ENCODE data around the gene ZP1. TPM values are rescaled to one million over a fixed set of nuclear protein-coding genes. Genes with fewer than 3 reads are reported as not detected.

ZP1 gene
- total RNA-seq, 1 experiment from 2014 or later, result not detected

DNA sequence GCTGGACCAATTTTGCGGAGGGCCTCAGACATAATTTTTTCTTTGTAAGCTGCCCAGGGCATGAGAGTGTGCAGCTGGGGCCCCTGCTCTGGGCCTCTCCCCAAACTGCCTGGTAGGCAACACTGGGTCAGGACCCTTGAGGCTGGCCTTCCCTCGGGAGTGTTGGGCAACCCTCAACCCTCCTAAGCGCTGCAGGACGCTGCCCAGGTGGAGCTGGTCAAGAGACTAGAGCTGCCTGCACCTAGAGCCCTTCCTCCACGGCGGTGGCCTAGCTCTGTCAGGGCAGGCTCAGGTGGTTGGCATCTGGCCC is 56.4 kb downstream of the ZP1 start:
- Mint-ChIP-seq H3K4me1 (ENCODE audit: low read depth, unreplicated experiment) (peaks cover 13% of the 10 kb centered on the region), H3K9me3 (ENCODE audit: unreplicated experiment) (no peaks in the 10 kb centered on the region), H3K27me3 (ENCODE audit: insufficient read depth, unreplicated experiment) (no peaks in the 10 kb centered on the region), H3K36me3 (ENCODE audit: insufficient read depth, unreplicated experiment) (peaks cover 29% of the 10 kb centered on the region), H3K4me3 (ENCODE audit: unreplicated experiment) (peak overlapping the region; percentile 90), H3K27ac (ENCODE audit: unreplicated experiment) (no peak overlapping the region)
- ChIA-PET CTCF (interaction anchor here (1.1 kb wide), 1 partner anchor 248 kb away, joined by 3 read pairs; no protein-coding TSS in a partner anchor), POLR2A (interaction anchor here (1.2 kb wide), 1 partner anchor 10 kb away, joined by 12 read pairs; the partner anchor contains the start of gene TMEM109)
- Histone ChIP-seq H3K36me3 (ENCODE audit: control insufficient read depth, insufficient read depth, low read length) (no peaks in the 10 kb centered on the region), H3K27me3 (replicated peaks; ENCODE audit: control insufficient read depth, insufficient read depth, low read length) (no peaks in the 10 kb centered on the region), H3K4me3 (ENCODE audit: low read depth, low read length) (peak overlapping the region; percentile 71), H3K4me1 (peaks cover 17% of the 10 kb centered on the region), H3K9me3 (no peaks in the 10 kb centered on the region)
- TF ChIP-seq, protein P1, sequence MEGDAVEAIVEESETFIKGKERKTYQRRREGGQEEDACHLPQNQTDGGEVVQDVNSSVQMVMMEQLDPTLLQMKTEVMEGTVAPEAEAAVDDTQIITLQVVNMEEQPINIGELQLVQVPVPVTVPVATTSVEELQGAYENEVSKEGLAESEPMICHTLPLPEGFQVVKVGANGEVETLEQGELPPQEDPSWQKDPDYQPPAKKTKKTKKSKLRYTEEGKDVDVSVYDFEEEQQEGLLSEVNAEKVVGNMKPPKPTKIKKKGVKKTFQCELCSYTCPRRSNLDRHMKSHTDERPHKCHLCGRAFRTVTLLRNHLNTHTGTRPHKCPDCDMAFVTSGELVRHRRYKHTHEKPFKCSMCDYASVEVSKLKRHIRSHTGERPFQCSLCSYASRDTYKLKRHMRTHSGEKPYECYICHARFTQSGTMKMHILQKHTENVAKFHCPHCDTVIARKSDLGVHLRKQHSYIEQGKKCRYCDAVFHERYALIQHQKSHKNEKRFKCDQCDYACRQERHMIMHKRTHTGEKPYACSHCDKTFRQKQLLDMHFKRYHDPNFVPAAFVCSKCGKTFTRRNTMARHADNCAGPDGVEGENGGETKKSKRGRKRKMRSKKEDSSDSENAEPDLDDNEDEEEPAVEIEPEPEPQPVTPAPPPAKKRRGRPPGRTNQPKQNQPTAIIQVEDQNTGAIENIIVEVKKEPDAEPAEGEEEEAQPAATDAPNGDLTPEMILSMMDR (IDR thresholded peaks at IDR 0.05; ENCODE audit: insufficient read depth in 1 of 2, low read depth in 1 of 2, low read length in 1 of 2, severe bottlenecking in 1 of 2, unreplicated experiment in 1 of 2), result no peak
- BruUV-seq (replicated peaks), result no TSS peak
- intact Hi-C loops (cut with micrococcal nuclease; ENCODE audit: unreplicated experiment), result loop anchor here (1.0 kb wide), 1 partner anchor 9 kb away; the partner anchor contains the start of gene TMEM109
- DNase-seq, result peak in 1 of 2 experiments; percentile 32

- DNase-seq, result peak; percentile 85 to 87
- peak within 1 kb of the TSS; percentile 59 for H3K27ac Mint-ChIP-seq (ENCODE audit: unreplicated experiment)
- Histone ChIP-seq H3K9me3 (no peaks in the 10 kb centered on the region), H3K36me3 (ENCODE audit: control insufficient read depth, insufficient read depth, low read length) (no peaks in the 10 kb centered on the region), H3K4me3 (ENCODE audit: low read depth, low read length) (peak within 1 kb of the TSS; percentile 71), H3K4me1 (peaks cover 13% of the 10 kb centered on the region), H3K27me3 (replicated peaks; ENCODE audit: control insufficient read depth, insufficient read depth, low read length) (no peaks in the 10 kb centered on the region)
- ChIA-PET POLR2A (interaction anchor here (0.5 to 1.2 kb wide), 2 partner anchors 11 to 1085 kb away, joined by 3 to 12 read pairs; partner anchors contain the start of gene TMEM109), CTCF (interaction anchor here (1.1 kb wide), 1 partner anchor 247 kb away, joined by 3 read pairs; no protein-coding TSS in a partner anchor)
- intact Hi-C loops (cut with micrococcal nuclease; ENCODE audit: unreplicated experiment), result loop anchor here (1.0 kb wide), 1 partner anchor 10 kb away; the partner anchor contains the start of gene TMEM109
- peaks cover 29% of the 10 kb centered on the region for H3K36me3 Mint-ChIP-seq (ENCODE audit: insufficient read depth, unreplicated experiment)
- H3K4me1 Mint-ChIP-seq (ENCODE audit: low read depth, unreplicated experiment), result peaks cover 13% of the 10 kb centered on the region
- TF ChIP-seq, protein P1 (IDR thresholded peaks at IDR 0.05; ENCODE audit: insufficient read depth in 1 of 2, low read depth in 1 of 2, low read length in 1 of 2, severe bottlenecking in 1 of 2, unreplicated experiment in 1 of 2), result peak in 1 of 2 experiments; percentile 18
- peak within 1 kb of the TSS; percentile 90 for H3K4me3 Mint-ChIP-seq (ENCODE audit: unreplicated experiment)
- no TSS peak for BruUV-seq (replicated peaks)
- H3K9me3 Mint-ChIP-seq (ENCODE audit: unreplicated experiment), result no peaks in the 10 kb centered on the region
- H3K27me3 Mint-ChIP-seq (ENCODE audit: insufficient read depth, unreplicated experiment), result no peaks in the 10 kb centered on the region
Observed at GRCh38 chr11:60924110-60924905, 57.0 kb downstream of the ZP1 start, which contains the start of gene TMEM132A. Gene TMEM132A, plus strand, starts transcription at chr11:60924460. Its CDS starts 174 bp downstream, at chr11:60924634.

Other genes with a start within 250 kb of the ZP1 start
- not detected in 2 replicates for gene MS4A8, start 167.9 kb upstream of the ZP1 start, total RNA-seq (2022)
- not detected in 2 replicates for gene MS4A18, start 142.8 kb upstream of the ZP1 start, total RNA-seq (2022)
- gene MS4A15, start 110.7 kb upstream of the ZP1 start, total RNA-seq (2022), result not detected in 2 replicates
- 0.14 TPM in 1 of 2 replicates, not detected in the other for gene MS4A10, start 82.2 kb upstream of the ZP1 start, total RNA-seq (2022)
- gene CCDC86, start 25.4 kb upstream of the ZP1 start, total RNA-seq (2022), result 55.9 and 63.8 TPM in 2 replicates
- gene PTGDR2, start 11.6 kb upstream of the ZP1 start, total RNA-seq (2022), result 0.09 and 0.19 TPM in 2 replicates
- gene PRPF19, start 39.0 kb downstream of the ZP1 start, total RNA-seq (2022), result 180 and 183 TPM in 2 replicates
- gene TMEM109, start 46.6 kb downstream of the ZP1 start, total RNA-seq (2022), result 82.3 and 91.9 TPM in 2 replicates
- gene TMEM132A, start 56.9 kb downstream of the ZP1 start, total RNA-seq (2022), result 86.6 and 97.3 TPM in 2 replicates
- gene SLC15A3, start 84.6 kb downstream of the ZP1 start, total RNA-seq (2022), result 0.43 and 0.84 TPM in 2 replicates
- 0.23 TPM in 2 replicates for gene CD6, start 104.1 kb downstream of the ZP1 start, total RNA-seq (2022)
- gene CD5, start 234.9 kb downstream of the ZP1 start, total RNA-seq (2022), result not detected in 2 replicates